Liver (tissue), 9 donors: ENCODE measurements around the gene STAM2. TPM values are rescaled to one million over a fixed set of nuclear protein-coding genes. Genes with fewer than 3 reads are reported as not detected.
A peak's percentile ranks its signal among the peaks of the same experiment; 100 is the strongest.

Source experiments
- DNase-seq: peaks from one replicate; pipeline ENCODE4 v3.0.0-alpha.2; 2017; ENCODE audit warnings: low spot score
- H3K27ac ChIP-seq, 2 donors: one replicate each; pipeline ENCODE4 v1.7.0; 2013; ENCODE audit warnings: inconsistent platforms in 2 of 2, low read length in 2 of 2, control low read depth in 1 of 2, low read depth in 1 of 2, mild to moderate bottlenecking in 1 of 2
- H3K27me3 ChIP-seq, 4 donors: one replicate each; pipeline versions ENCODE4 v1.6.1 to v1.7.0; 2013; ENCODE audit warnings: low read length in 3 of 4, inconsistent platforms in 1 of 4, mild to moderate bottlenecking in 1 of 4, moderate library complexity in 1 of 4; ENCODE audit not compliant: control insufficient read depth in 4 of 4, insufficient read depth in 4 of 4
- H3K36me3 ChIP-seq, 4 donors: one replicate each; pipeline versions ENCODE4 v1.6.1 to v1.7.0; 2013; ENCODE audit warnings: low read length in 3 of 4, mild to moderate bottlenecking in 3 of 4, low read depth in 1 of 4, moderate library complexity in 1 of 4; ENCODE audit not compliant: control insufficient read depth in 4 of 4, insufficient read depth in 3 of 4
- H3K4me1 ChIP-seq, 4 donors: one replicate each; pipeline versions ENCODE4 v1.6.1 to v1.7.0; 2013; ENCODE audit warnings: low read length in 3 of 4, mild to moderate bottlenecking in 3 of 4, moderate library complexity in 1 of 4; ENCODE audit not compliant: control insufficient read depth in 4 of 4, insufficient read depth in 4 of 4
- H3K4me3 ChIP-seq, 3 donors: one replicate each; pipeline versions ENCODE4 v1.6.1 to v1.7.0; 2013; ENCODE audit warnings: low read length in 3 of 3, control low read depth in 1 of 3, low read depth in 1 of 3, mild to moderate bottlenecking in 1 of 3
- H3K9ac ChIP-seq, 2 donors: one replicate each; pipeline ENCODE4 v1.7.0; 2013; ENCODE audit warnings: low read length in 2 of 2, mild to moderate bottlenecking in 2 of 2, moderate library complexity in 2 of 2, control low read depth in 1 of 2, low read depth in 1 of 2
- H3K9me3 ChIP-seq, 4 donors: one replicate each; pipeline versions ENCODE4 v1.6.1 to v1.7.0; 2013; ENCODE audit warnings: low read length in 3 of 4; ENCODE audit not compliant: control insufficient read depth in 4 of 4
- CTCF ChIP-seq: fragments of 150-350 bp; IDR thresholded peaks from 2 replicates; pipeline ENCODE4 v1.5.1; 2017; ENCODE audit warnings: improper control_type of control experiment, low read depth, low read length; ENCODE audit not compliant: missing input control
- EGR1 ChIP-seq, 2 donors: IDR thresholded peaks; 2 replicates each; pipeline ENCODE4 v1.6.1; 2016 to 2018; ENCODE audit warnings: antibody characterized with exemption in 2 of 2, low read depth in 2 of 2
- FOXA1 ChIP-seq: IDR thresholded peaks from 2 replicates; pipeline ENCODE4 v1.6.1; 2016; ENCODE audit warnings: antibody characterized with exemption
- FOXA2 ChIP-seq: IDR thresholded peaks from 2 replicates; pipeline ENCODE4 v1.6.1; 2016; ENCODE audit warnings: antibody characterized with exemption
- GABPA ChIP-seq, 2 donors: IDR thresholded peaks in 1 of 2; conservative IDR thresholded peaks in 1 of 2; 2 replicates each; pipeline ENCODE4 v1.6.1; 2016; ENCODE audit warnings: antibody characterized with exemption in 2 of 2, mild to moderate bottlenecking in 1 of 2, moderate library complexity in 1 of 2
- HNF4A ChIP-seq, 2 donors: conservative IDR thresholded peaks; 2 replicates each; pipeline ENCODE4 v1.6.1; 2016; ENCODE audit warnings: antibody characterized with exemption in 2 of 2, mild to moderate bottlenecking in 2 of 2
- HNF4G ChIP-seq: IDR thresholded peaks from 2 replicates; pipeline ENCODE4 v1.6.1; 2016; ENCODE audit warnings: antibody characterized with exemption
- JUND ChIP-seq, 2 donors: IDR thresholded peaks; 2 replicates each; pipeline ENCODE4 v1.6.1; 2016; ENCODE audit warnings: antibody characterized with exemption in 2 of 2
- NR2F2 ChIP-seq: IDR thresholded peaks from 2 replicates; pipeline ENCODE4 v1.6.1; 2016; ENCODE audit warnings: antibody characterized with exemption
- RAD21 ChIP-seq, 2 donors: IDR thresholded peaks; 2 replicates each; pipeline ENCODE4 v1.6.1; 2016; ENCODE audit warnings: antibody characterized with exemption in 2 of 2, mild to moderate bottlenecking in 2 of 2
- RXRA ChIP-seq, 2 donors: IDR thresholded peaks; 2 replicates each; pipeline ENCODE4 v1.6.1; 2017 to 2018; ENCODE audit warnings: antibody characterized with exemption in 2 of 2, mild to moderate bottlenecking in 1 of 2
- SP1 ChIP-seq: IDR thresholded peaks from 2 replicates; pipeline ENCODE4 v1.6.1; 2018; ENCODE audit warnings: antibody characterized with exemption, mild to moderate bottlenecking
- TAF1 ChIP-seq: conservative IDR thresholded peaks from 2 replicates; pipeline ENCODE4 v1.6.1; 2016; ENCODE audit warnings: antibody characterized with exemption, mild to moderate bottlenecking
- YY1 ChIP-seq: IDR thresholded peaks from 2 replicates; pipeline ENCODE4 v1.6.1; 2016; ENCODE audit warnings: antibody characterized with exemption, mild to moderate bottlenecking
- WGBS: extraction: QIAGEN DNeasy Blood & Tissue Kit; methylation state at CpG from one replicate; pipeline ENCODE4 v1.1.7; 2013; 5-methylcytosine and 5-hydroxymethylcytosine counted together
- polyA plus RNA-seq, 2 donors: library from polyadenylated mRNA; stranded (reverse) in 1 of 2; unstranded in 1 of 2; fragments of 200-250 nt in 1 of 2; fragments of >200 nt in 1 of 2; fragmentation: Nextera tagmentation in 1 of 2; extraction: Ambion mirVana in 1 of 2; gene quantifications; one replicate each; pipeline versions ENCODE4 v1.2.1 to v1.2.3, GENCODE V29; 2013 to 2015
- total RNA-seq, 2 donors: library from RNA; depleted of rRNA; stranded (reverse); fragments of >200 nt; gene quantifications; one replicate each; pipeline ENCODE4 v1.2.3, GENCODE V29; 2014
- TF ChIP-seq, protein P1 (sequence below): IDR thresholded peaks from 2 replicates; pipeline ENCODE4 v1.6.1; 2016; ENCODE audit warnings: antibody characterized with exemption
- TF ChIP-seq, protein P2 (sequence below): IDR thresholded peaks from 2 replicates; pipeline ENCODE4 v1.6.1; 2016; ENCODE audit warnings: antibody characterized with exemption
- donor health status: healthy.
- donor health status: healthy.
- donor health status: healthy.
- donor health status: healthy.
- donor health status: healthy.

Gene STAM2
- total and polyA plus RNA-seq, 4 donors, result 4.0 to 18.0 (median 7.2) TPM

- 12% methylated on average over 13 of the region's 13 CpGs for WGBS
- peak overlapping the region in 2 of 3 donors; percentile 44 to 61 for H3K4me3 ChIP-seq
- H3K27ac ChIP-seq, result no peak overlapping the region
- H3K4me1 ChIP-seq, result peaks cover 11 to 23% (median 18%) of the 10 kb centered on the region in 4 donors
- H3K9me3 ChIP-seq, result no peaks in the 10 kb centered on the region
- no peak overlapping the region for H3K9ac ChIP-seq
- H3K36me3 ChIP-seq, result no peaks in the 10 kb centered on the region
- H3K27me3 ChIP-seq, result peaks cover 0 to 18% (median 11%) of the 10 kb centered on the region in 4 donors
- no peak for TF ChIP-seq RAD21 (IDR thresholded peaks at IDR 0.05)
- TF ChIP-seq FOXA2, result no peak
- no peak for TF ChIP-seq JUND (IDR thresholded peaks at IDR 0.05)
- TF ChIP-seq, protein P1, sequence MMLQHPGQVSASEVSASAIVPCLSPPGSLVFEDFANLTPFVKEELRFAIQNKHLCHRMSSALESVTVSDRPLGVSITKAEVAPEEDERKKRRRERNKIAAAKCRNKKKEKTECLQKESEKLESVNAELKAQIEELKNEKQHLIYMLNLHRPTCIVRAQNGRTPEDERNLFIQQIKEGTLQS, result no peak
- TF ChIP-seq HNF4A (conservative IDR thresholded peaks at IDR 0.05), result no peak
- TF ChIP-seq SP1, result no peak
- TF ChIP-seq RXRA (IDR thresholded peaks at IDR 0.05), result no peak
- no peak for TF ChIP-seq CTCF
- no peak for DNase-seq
Observed at GRCh38 chr2:152097290-152097800, 78.2 kb downstream of the STAM2 start.

- H3K9me3 ChIP-seq, result no peaks in the 10 kb centered on the region
Observed at GRCh38 chr2:152095146-152095545, 80.4 kb downstream of the STAM2 start.

DNA sequence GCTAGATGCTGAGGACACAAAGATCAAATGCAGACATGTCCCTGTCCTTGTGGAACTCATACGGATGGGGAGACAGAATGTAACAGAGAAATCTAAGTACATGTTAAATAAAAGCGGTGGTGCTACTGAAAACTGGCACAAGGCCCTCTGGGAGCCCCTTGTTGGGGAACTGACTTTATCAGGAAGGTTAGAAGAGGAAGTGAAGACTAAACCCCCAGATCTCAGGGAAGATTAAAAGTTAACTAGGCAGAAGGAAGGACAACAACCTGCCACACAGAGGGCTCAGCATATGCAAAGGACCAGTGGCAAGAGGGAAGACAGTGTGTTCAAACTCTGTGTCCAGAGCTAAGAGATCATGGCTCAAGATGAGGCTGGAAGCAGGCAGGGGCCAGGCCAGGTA lies 81.5 kb downstream of the STAM2 start:
- no peak for DNase-seq
- Histone ChIP-seq H3K4me3 (no peak overlapping the region), H3K4me1 (peaks cover 8 to 16% (median 12%) of the 10 kb centered on the region in 4 donors), H3K27me3 (no peaks in the 10 kb centered on the region), H3K9ac (no peak overlapping the region), H3K36me3 (no peaks in the 10 kb centered on the region), H3K27ac (no peak overlapping the region), H3K9me3 (no peaks in the 10 kb centered on the region)
- WGBS, result 91% methylated on average over 2 of the region's 2 CpGs
- TF ChIP-seq EGR1 (IDR thresholded peaks at IDR 0.05; ENCODE audit: low read depth in 2 of 2) (no peak), HNF4G (no peak), SP1 (no peak), FOXA2 (no peak), NR2F2 (no peak), GABPA (IDR thresholded peaks at IDR 0.05 in 1 of 2, conservative IDR thresholded peaks at IDR 0.05 in 1 of 2) (no peak), YY1 (no peak), HNF4A (conservative IDR thresholded peaks at IDR 0.05) (no peak), FOXA1 (no peak), JUND (IDR thresholded peaks at IDR 0.05) (no peak), TAF1 (no peak), CTCF (no peak)
- TF ChIP-seq, protein P2, sequence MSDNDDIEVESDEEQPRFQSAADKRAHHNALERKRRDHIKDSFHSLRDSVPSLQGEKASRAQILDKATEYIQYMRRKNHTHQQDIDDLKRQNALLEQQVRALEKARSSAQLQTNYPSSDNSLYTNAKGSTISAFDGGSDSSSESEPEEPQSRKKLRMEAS, result no peak
- TF ChIP-seq, protein P1, result no peak

More at GRCh38 chr2:152095146-152095545, 80.4 kb downstream of the STAM2 start:
- no peak overlapping the region for H3K4me3 ChIP-seq
- peaks cover 0 to 10% (median 5%) of the 10 kb centered on the region in 4 donors for H3K27me3 ChIP-seq
- no peaks in the 10 kb centered on the region for H3K36me3 ChIP-seq
- WGBS, result 81% methylated on average over 1 of the region's 1 CpG
- no peak for TF ChIP-seq TAF1
- TF ChIP-seq JUND (IDR thresholded peaks at IDR 0.05), result no peak
- TF ChIP-seq HNF4G, result no peak
- no peak for TF ChIP-seq EGR1 (IDR thresholded peaks at IDR 0.05; ENCODE audit: low read depth in 2 of 2)
- TF ChIP-seq, protein P1, result no peak
- TF ChIP-seq, protein P2, result no peak
- TF ChIP-seq HNF4A (conservative IDR thresholded peaks at IDR 0.05), result no peak
- H3K9ac ChIP-seq, result no peak overlapping the region
- no peak overlapping the region for H3K27ac ChIP-seq
- H3K4me1 ChIP-seq, result peaks cover 11 to 23% (median 18%) of the 10 kb centered on the region in 4 donors
- DNase-seq, result no peak
